Measurements from ENCODE around the gene ATP8A2.
"Not testable (repeated sequence)": the region's sequence is repeated elsewhere in the genome, so short reads cannot be mapped to it uniquely, and the experiment has no call there.

The ATP8A2 gene

GRCh38 chr13:25920931-25921330, 549.2 kb downstream of the ATP8A2 start:
- DNase-seq (ENCODE audit: low read depth in 2 of 2) = no peak

GRCh38 chr13:25922376-25922775, 550.6 kb downstream of the ATP8A2 start:
- no peak for DNase-seq (ENCODE audit: low read depth in 2 of 2)

GRCh38 chr13:25923217-25924085, 551.7 kb downstream of the ATP8A2 start:
- DNase-seq (ENCODE audit: low read depth in 2 of 2) = no peak

- DNase-seq (ENCODE audit: low read depth in 2 of 2) = no peak
These were observed 555.6 kb downstream of the ATP8A2 start for GRCh38 chr13:25927363-25927762.

- DNase-seq (ENCODE audit: low read depth in 2 of 2) = no peak
These were observed 556.2 kb downstream of the ATP8A2 start for GRCh38 chr13:25927932-25928331.

- no peak for DNase-seq (ENCODE audit: low read depth in 2 of 2)
These were observed 557.2 kb downstream of the ATP8A2 start for GRCh38 chr13:25928941-25929505.

- DNase-seq (ENCODE audit: low read depth in 2 of 2) = no peak
These were observed 558.0 kb downstream of the ATP8A2 start for GRCh38 chr13:25929816-25930215.

GRCh38 chr13:25930653-25931052, 558.9 kb downstream of the ATP8A2 start:
- DNase-seq (ENCODE audit: low read depth in 2 of 2) = no peak

- DNase-seq (ENCODE audit: low read depth in 2 of 2) = no peak
These were observed 560.6 kb downstream of the ATP8A2 start for GRCh38 chr13:25932365-25932764.

GRCh38 chr13:25933520-25933919, 561.7 kb downstream of the ATP8A2 start:
- DNase-seq (ENCODE audit: low read depth in 2 of 2) = no peak

GRCh38 chr13:25934127-25934526, 562.4 kb downstream of the ATP8A2 start:
- no peak for DNase-seq (ENCODE audit: low read depth in 2 of 2)

GRCh38 chr13:25939961-25940687, 568.4 kb downstream of the ATP8A2 start:
- DNase-seq (ENCODE audit: low read depth in 2 of 2) = no peak

- no peak for DNase-seq (ENCODE audit: low read depth in 2 of 2)
These were observed 571.3 kb downstream of the ATP8A2 start for GRCh38 chr13:25943081-25943480.

- peak in 1 of 2 experiments; percentile 8 for DNase-seq (ENCODE audit: low read depth in 2 of 2)
These were observed 571.9 kb downstream of the ATP8A2 start for GRCh38 chr13:25943658-25944057.

GRCh38 chr13:25945596-25945995, 573.8 kb downstream of the ATP8A2 start:
- DNase-seq (ENCODE audit: low read depth in 2 of 2) = peak; percentile 9 to 10

GRCh38 chr13:25946321-25946720, 574.5 kb downstream of the ATP8A2 start:
- no peak for DNase-seq (ENCODE audit: low read depth in 2 of 2)

GRCh38 chr13:25948910-25949309, 577.1 kb downstream of the ATP8A2 start:
- no peak for DNase-seq (ENCODE audit: low read depth in 2 of 2)

- no peak for DNase-seq (ENCODE audit: low read depth in 2 of 2)
These were observed 580.1 kb downstream of the ATP8A2 start for GRCh38 chr13:25951831-25952230.

- DNase-seq (ENCODE audit: low read depth in 2 of 2) = not testable (repeated sequence)
These were observed 582.3 kb downstream of the ATP8A2 start for GRCh38 chr13:25954080-25954479.

- not testable (repeated sequence) for DNase-seq (ENCODE audit: low read depth in 2 of 2)
These were observed 583.2 kb downstream of the ATP8A2 start for GRCh38 chr13:25954943-25955342.

- no peak for DNase-seq (ENCODE audit: low read depth in 2 of 2)
These were observed 587.2 kb downstream of the ATP8A2 start for GRCh38 chr13:25958986-25959385.

- DNase-seq (ENCODE audit: low read depth in 2 of 2) = no peak
These were observed 589.5 kb downstream of the ATP8A2 start for GRCh38 chr13:25961294-25961693.

GRCh38 chr13:25963674-25964073, 591.9 kb downstream of the ATP8A2 start:
- no peak for DNase-seq (ENCODE audit: low read depth in 2 of 2)
